ENCODE measurements around the gene FAM222A.

- TF ChIP-seq CTCF (IDR thresholded peaks at IDR 0.05; ENCODE audit: control extremely low read depth in 1 of 3, insufficient read depth in 1 of 3, low read depth in 1 of 3, low read length in 3 of 3) (peak in 2 of 3 experiments; percentile 47 to 49; a peak in 3 of 4 replicates), EZH2 (IDR thresholded peaks at IDR 0.05; ENCODE audit: low read depth, low read length, severe bottlenecking) (no peak), RFX5 (IDR thresholded peaks at IDR 0.05; ENCODE audit: borderline replicate concordance, low read depth, low read length) (no peak), CEBPB (IDR thresholded peaks at IDR 0.05; ENCODE audit: low read depth, low read length) (0 out of 2 replicates have a peak, but pooled peaks have one; percentile 4), GABPA (IDR thresholded peaks at IDR 0.05; ENCODE audit: borderline replicate concordance, insufficient read depth, low read length) (no peak), POLR2AphosphoS5 (IDR thresholded peaks at IDR 0.05; ENCODE audit: low read depth, low read length) (no peak), CHD1 (IDR thresholded peaks at IDR 0.05; ENCODE audit: low read depth, low read length) (no peak), SUZ12 (IDR thresholded peaks at IDR 0.05; ENCODE audit: low read length) (no peak), EP300 (IDR thresholded peaks at IDR 0.05; ENCODE audit: borderline replicate concordance in 1 of 2, low read depth in 2 of 2, low read length in 2 of 2) (no peak)
Observed at GRCh38 chr12:109771746-109772621, 58.4 kb downstream of the FAM222A start.
